Tibial nerve (tissue), 3 donors: Measurements from ENCODE around the gene KLHL25.

Experiments
- POLR2A ChIP-seq, 2 donors: fragments of 450-650 bp; IDR thresholded peaks; one replicate each; pipeline ENCODE4 v1.6.1; 2017; ENCODE audit warnings: antibody characterized with exemption in 2 of 2, mild to moderate bottlenecking in 2 of 2, moderate library complexity in 2 of 2
- TF ChIP-seq, protein P1 (sequence below), 5 experiments: fragments of 200-600 bp in 3 of 5; fragments of 450-650 bp in 2 of 5; sonication (generic) in 3 of 5; IDR thresholded peaks; one replicate each; pipeline ENCODE4 v1.5.1; 2016 to 2019; ENCODE audit warnings: antibody characterized with exemption in 5 of 5, mild to moderate bottlenecking in 3 of 5, moderate library complexity in 2 of 5

DNA sequence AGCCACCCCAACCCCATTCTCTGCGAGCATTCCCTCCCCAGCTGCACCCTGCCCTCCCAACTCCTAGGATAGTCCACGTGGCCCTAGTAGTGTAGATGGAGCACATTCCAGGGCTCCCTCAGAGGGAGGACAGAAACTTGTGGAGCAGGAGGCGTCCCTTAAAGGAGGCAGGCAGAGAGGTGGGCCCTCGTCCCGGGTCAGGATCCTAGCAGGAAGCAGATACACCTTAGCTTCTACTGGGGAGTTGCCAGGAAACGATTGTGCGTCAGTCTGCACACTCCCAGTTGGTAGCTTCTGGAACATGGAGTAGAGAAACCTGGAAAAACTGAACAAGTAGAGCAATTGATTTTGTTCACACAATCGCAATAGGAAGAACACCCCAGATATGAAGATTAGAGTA is 43.9 kb upstream of the KLHL25 start:
- TF ChIP-seq, protein P1, sequence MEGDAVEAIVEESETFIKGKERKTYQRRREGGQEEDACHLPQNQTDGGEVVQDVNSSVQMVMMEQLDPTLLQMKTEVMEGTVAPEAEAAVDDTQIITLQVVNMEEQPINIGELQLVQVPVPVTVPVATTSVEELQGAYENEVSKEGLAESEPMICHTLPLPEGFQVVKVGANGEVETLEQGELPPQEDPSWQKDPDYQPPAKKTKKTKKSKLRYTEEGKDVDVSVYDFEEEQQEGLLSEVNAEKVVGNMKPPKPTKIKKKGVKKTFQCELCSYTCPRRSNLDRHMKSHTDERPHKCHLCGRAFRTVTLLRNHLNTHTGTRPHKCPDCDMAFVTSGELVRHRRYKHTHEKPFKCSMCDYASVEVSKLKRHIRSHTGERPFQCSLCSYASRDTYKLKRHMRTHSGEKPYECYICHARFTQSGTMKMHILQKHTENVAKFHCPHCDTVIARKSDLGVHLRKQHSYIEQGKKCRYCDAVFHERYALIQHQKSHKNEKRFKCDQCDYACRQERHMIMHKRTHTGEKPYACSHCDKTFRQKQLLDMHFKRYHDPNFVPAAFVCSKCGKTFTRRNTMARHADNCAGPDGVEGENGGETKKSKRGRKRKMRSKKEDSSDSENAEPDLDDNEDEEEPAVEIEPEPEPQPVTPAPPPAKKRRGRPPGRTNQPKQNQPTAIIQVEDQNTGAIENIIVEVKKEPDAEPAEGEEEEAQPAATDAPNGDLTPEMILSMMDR (IDR thresholded peaks at IDR 0.05): no peak
- TF ChIP-seq POLR2A (IDR thresholded peaks at IDR 0.05): no peak
